Activated naive CD4-positive, alpha-beta T cell treated with anti-CD3 and anti-CD28 coated beads, Interleukin-2, amount 50 U/mL, for 24 hours (primary cell): ENCODE measurements around the gene FADS2.

Source experiments
- H3K27ac Mint-ChIP-seq: one replicate; pipeline ENCODE4 v1.8.0; 2021; ENCODE audit warnings: mild to moderate bottlenecking, mixed read lengths
- H3K27me3 Mint-ChIP-seq: one replicate; pipeline ENCODE4 v1.8.0; 2021; ENCODE audit warnings: mixed read lengths
- H3K36me3 Mint-ChIP-seq: one replicate; pipeline ENCODE4 v1.8.0; 2021; ENCODE audit warnings: mixed read lengths
- H3K4me1 Mint-ChIP-seq: one replicate; pipeline ENCODE4 v1.8.0; 2021; ENCODE audit warnings: mixed read lengths
- H3K4me3 Mint-ChIP-seq: one replicate; pipeline ENCODE4 v1.8.0; 2021; ENCODE audit warnings: mild to moderate bottlenecking, mixed read lengths
- H3K9me3 Mint-ChIP-seq: one replicate; pipeline ENCODE4 v1.8.0; 2021; ENCODE audit warnings: mixed read lengths

FADS2 gene

DNA sequence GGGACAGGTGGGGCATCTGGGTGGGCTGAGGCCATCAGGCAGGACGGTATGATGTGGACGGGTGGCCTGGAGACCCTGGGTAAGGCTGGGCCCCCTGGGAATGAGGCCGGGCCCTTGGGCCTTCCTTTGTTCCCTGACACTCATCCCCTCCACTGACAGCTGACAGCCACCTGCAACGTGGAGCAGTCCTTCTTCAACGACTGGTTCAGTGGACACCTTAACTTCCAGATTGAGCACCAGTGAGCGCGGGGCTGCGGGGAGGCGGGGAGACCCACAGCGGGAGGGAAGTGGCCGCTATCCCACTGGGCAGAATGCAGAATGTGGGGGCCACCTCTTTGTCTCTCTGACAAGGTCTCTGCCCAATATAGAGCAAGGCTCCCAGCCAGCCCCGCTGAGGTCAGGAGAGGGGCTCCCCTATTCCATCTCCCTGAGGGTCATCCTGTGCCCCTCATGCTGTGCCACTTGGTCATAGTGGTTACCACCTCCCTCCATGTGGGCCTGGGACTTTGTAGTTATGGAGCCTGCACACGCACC, 35.5 kb downstream of the FADS2 start:
- Mint-ChIP-seq H3K27me3 (no peaks in the 10 kb centered on the region), H3K9me3 (no peaks in the 10 kb centered on the region), H3K4me3 (no peak overlapping the region), H3K4me1 (no peaks in the 10 kb centered on the region), H3K36me3 (no peaks in the 10 kb centered on the region), H3K27ac (no peak overlapping the region)

DNA sequence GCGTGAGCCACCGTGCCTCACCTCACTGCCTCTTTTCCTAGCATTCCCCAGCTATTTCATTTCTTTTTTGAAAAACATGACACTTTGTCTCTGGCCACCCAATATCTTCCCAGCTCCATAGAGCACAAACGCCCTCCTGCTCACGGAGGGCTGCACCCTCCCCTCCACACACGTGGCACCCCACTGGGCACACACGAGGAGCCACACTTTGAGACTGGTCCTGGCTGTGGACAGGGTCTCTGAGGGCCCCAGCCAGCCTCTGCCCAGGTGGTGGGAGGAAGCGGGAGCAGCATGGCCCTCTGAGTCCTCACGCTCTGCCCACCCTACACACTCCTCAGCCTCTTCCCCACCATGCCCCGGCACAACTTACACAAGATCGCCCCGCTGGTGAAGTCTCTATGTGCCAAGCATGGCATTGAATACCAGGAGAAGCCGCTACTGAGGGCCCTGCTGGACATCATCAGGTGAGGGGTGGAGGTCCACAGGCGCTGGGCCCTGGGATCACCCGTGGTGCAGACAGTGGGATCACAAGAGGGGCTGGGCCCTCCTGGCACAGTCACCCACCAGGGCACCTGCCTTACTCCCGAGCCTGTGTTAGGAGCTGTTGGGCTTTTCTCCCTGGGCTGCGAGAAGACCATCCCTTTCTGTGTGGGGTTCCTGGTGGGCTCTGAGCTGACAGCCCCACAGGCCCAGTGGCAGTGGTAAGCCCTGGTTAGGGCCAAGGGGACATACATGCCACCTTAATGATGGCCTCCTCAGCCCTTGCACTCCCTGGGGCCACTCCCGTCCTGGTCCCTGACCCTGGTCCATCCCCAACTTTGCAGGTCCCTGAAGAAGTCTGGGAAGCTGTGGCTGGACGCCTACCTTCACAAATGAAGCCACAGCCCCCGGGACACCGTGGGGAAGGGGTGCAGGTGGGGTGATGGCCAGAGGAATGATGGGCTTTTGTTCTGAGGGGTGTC, 37.0 kb downstream of the FADS2 start:
- H3K4me3 Mint-ChIP-seq: no peak overlapping the region
- H3K9me3 Mint-ChIP-seq: no peaks in the 10 kb centered on the region
- H3K36me3 Mint-ChIP-seq: no peaks in the 10 kb centered on the region
- no peak overlapping the region for H3K27ac Mint-ChIP-seq
- H3K4me1 Mint-ChIP-seq: no peaks in the 10 kb centered on the region
- no peaks in the 10 kb centered on the region for H3K27me3 Mint-ChIP-seq

DNA sequence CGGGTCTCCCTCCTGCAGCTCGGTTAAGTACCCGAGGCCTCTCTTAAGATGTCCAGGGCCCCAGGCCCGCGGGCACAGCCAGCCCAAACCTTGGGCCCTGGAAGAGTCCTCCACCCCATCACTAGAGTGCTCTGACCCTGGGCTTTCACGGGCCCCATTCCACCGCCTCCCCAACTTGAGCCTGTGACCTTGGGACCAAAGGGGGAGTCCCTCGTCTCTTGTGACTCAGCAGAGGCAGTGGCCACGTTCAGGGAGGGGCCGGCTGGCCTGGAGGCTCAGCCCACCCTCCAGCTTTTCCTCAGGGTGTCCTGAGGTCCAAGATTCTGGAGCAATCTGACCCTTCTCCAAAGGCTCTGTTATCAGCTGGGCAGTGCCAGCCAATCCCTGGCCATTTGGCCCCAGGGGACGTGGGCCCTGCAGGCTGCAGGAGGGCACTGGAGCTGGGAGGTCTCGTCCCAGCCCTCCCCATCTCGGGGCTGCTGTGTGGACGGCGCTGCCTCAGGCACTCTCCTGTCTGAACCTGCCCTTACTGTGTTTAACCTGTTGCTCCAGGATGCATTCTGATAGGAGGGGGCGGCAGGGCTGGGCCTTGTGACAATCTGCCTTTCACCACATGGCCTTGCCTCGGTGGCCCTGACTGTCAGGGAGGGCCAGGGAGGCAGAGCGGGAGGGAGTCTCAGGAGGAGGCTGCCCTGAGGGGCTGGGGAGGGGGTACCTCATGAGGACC, 38.3 kb downstream of the FADS2 start:
- Mint-ChIP-seq H3K4me1 (peaks cover 4% of the 10 kb centered on the region), H3K9me3 (no peaks in the 10 kb centered on the region), H3K4me3 (no peak overlapping the region), H3K36me3 (no peaks in the 10 kb centered on the region), H3K27ac (no peak overlapping the region), H3K27me3 (no peaks in the 10 kb centered on the region)

DNA sequence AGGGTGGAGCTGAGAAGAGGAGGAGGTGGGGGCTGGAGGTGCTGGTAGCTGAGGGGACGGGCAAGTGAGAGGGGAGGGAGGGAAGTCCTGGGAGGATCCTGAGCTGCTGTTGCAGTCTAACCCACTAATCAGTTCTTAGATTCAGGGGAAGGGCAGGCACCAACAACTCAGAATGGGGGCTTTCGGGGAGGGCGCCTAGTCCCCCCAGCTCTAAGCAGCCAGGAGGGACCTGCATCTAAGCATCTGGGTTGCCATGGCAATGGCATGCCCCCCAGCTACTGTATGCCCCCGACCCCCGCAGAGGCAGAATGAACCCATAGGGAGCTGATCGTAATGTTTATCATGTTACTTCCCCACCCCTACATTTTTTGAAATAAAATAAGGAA, 38.9 kb downstream of the FADS2 start:
- H3K36me3 Mint-ChIP-seq: no peaks in the 10 kb centered on the region
- no peak overlapping the region for H3K27ac Mint-ChIP-seq
- H3K9me3 Mint-ChIP-seq: no peaks in the 10 kb centered on the region
- no peak overlapping the region for H3K4me3 Mint-ChIP-seq
- H3K27me3 Mint-ChIP-seq: no peaks in the 10 kb centered on the region
- peaks cover 4% of the 10 kb centered on the region for H3K4me1 Mint-ChIP-seq

DNA sequence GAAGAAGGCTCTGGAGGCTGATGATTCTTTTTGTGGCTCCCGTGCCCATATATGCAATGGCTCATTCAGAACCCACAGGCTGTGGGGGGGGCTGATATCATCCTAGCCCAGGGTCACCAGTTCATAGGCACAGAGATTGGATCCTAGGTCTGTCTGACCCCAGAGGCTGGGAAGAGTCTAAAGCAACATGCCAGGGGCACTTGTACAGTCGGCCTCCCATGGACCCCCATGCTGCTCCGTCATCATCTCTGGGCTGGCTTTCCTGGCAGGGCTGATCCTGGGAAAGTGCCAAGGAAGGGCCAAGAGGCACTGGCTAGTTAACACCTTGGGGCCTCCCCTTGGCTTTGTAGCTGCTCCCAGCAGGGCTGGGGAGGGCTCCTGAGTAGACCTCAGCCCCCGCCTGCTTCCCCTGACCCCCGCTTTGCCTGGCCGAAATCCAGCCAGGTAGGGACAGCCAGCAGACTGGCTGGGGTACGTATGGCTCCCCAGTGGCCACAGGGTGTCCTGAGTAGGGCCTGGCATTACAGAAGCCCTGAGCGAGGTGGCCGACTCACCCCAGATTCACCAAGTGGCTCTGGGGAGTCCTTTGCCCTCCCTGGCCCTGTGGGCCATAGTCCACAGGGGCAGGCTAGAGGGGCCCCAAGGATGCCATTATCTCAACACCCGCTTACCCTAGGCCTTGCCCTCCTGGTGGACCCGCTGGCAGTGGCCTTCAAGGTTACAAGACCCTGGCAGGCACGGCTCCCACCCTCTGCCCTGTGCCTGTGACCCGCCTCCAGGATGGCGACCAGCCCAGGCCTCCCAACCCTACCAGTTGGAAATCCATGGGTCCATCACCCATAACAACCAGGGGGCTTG, 40.7 kb downstream of the FADS2 start:
- H3K4me1 Mint-ChIP-seq: peaks cover 4% of the 10 kb centered on the region
- no peaks in the 10 kb centered on the region for H3K27me3 Mint-ChIP-seq
- no peaks in the 10 kb centered on the region for H3K36me3 Mint-ChIP-seq
- no peak overlapping the region for H3K27ac Mint-ChIP-seq
- no peak overlapping the region for H3K4me3 Mint-ChIP-seq
- no peaks in the 10 kb centered on the region for H3K9me3 Mint-ChIP-seq

DNA sequence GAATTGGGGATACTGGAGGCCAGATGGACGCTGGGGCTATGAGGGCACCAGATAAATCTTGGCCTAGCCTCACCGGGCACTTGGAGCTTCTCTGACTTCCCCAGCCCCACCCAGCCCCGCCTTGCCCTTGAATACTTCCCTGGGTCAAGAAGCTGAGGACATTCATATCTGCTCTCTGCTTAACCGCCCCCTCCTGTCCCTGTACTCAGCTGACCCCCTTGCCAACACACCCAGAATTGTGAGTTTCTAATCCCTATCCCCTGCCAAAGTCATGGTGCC, 41.3 kb downstream of the FADS2 start:
- Mint-ChIP-seq H3K27me3 (no peaks in the 10 kb centered on the region), H3K4me1 (peaks cover 4% of the 10 kb centered on the region), H3K27ac (no peak overlapping the region), H3K9me3 (no peaks in the 10 kb centered on the region), H3K4me3 (no peak overlapping the region), H3K36me3 (no peaks in the 10 kb centered on the region)

DNA sequence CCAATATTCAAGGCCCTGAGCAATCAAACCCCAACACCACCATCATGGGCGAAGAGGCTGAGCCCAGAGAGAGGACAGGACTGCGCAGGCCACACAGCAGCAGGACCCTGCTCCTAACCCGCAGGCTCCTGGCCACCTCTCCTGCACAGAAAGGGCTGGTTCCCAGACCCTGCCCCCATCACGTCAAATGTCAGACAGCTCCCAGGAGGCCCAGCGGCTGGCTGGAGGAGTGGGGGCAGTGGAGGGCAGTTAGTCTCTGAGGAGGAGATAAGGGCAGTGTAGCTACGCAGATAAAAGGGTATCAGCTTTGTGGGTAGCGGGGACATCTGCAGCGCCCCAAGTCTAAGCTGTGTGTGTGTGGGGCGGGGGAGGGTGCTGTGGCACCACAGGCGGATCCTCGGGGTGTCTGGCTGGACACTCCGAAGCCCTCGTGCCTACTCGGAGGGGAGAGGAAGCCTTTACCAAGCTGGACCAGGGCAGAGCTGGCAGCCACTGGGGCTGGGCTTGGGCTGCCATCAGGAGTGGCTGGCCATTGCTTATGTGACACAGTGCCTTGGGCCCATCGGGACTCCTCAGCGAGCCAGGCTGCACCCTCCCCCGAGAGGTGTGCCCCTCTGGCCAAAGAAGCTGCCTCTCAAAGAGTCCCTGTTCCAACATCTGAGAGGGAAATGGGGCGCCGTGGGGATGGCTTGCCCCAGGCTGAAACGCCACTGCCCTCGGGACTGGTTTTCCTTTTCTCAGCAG, 41.8 kb downstream of the FADS2 start:
- Mint-ChIP-seq H3K36me3 (no peaks in the 10 kb centered on the region), H3K27me3 (no peaks in the 10 kb centered on the region), H3K4me3 (no peak overlapping the region), H3K4me1 (peaks cover 4% of the 10 kb centered on the region), H3K27ac (no peak overlapping the region), H3K9me3 (no peaks in the 10 kb centered on the region)

DNA sequence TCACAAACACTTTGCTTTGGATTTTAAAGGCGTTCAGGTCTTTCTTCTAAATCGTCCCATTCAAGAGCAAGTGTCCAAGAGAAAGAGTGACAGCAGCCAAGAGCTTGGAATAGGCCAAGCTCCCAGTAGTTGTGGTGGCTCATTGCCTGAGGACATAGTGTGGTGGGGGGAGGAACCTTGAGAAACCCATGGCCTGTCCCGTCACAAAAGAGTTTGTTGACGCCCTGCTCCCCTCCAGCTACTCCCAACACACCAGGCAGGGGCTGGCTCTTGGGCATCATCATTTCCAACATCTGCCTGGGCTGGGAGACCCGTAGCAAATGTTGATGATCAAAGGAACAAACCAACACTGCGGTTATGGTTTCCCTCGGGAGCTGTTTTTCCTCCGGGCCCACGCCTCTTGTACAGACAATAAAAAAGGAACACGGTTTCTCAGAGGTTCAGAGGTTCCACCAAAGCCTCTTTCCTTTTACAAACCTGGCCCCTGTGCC, 42.5 kb downstream of the FADS2 start:
- Mint-ChIP-seq H3K9me3 (no peaks in the 10 kb centered on the region), H3K27me3 (no peaks in the 10 kb centered on the region), H3K4me3 (no peak overlapping the region), H3K27ac (no peak overlapping the region), H3K4me1 (peaks cover 4% of the 10 kb centered on the region), H3K36me3 (no peaks in the 10 kb centered on the region)

DNA sequence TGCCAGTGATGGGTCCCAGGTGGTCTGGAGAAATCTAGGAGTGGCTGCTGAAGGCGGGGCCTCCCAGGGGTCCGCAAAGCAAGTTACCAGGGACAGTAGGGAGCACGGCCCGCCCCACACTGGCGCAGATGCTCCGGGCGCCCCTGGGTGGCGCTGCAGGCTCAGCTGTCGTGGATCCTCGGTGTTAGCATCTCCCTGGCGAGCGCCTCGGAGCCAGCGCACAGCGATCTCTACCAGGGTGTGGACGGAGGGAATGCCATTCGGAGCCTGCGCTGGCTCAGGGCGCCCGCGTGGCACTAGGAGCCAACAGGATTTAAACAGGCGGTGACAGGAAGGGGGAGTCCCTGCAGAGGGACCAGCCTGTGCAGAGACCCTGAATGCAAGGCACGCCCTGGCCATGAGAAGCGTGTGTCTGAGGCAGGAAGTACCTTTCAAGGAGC, 43.1 kb downstream of the FADS2 start:
- no peaks in the 10 kb centered on the region for H3K36me3 Mint-ChIP-seq
- no peak overlapping the region for H3K27ac Mint-ChIP-seq
- no peaks in the 10 kb centered on the region for H3K9me3 Mint-ChIP-seq
- peaks cover 4% of the 10 kb centered on the region for H3K4me1 Mint-ChIP-seq
- no peak overlapping the region for H3K4me3 Mint-ChIP-seq
- no peaks in the 10 kb centered on the region for H3K27me3 Mint-ChIP-seq

DNA sequence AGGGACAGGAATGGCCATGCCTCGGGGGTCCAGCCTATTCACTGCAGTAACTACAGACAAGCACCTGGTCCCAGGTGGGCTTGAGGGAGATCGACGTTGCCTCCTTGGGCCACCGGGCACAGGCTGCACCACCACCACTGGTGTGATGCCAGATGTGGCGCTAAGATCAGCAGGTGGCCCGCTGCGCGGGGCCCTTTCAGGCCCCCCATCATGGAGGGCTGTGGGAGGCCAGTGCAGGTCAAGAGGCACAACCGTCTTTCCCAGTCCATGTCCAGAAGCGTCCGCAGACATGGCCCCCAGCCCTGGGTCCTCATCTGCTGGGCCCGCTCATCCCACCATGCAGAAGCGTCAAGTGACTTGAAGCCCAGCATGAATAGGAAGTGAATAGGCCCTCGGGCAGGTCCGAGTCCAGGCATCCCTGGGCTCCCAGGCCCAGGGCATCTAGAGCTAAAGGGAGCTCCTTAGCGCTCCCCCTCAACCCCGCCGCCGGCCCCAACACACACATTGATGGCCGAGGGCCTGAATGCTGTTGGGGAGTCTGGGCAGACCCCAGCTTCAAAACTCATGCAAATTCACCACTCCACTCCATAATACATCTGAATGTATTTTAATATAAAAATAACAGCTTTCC, 45.0 kb downstream of the FADS2 start:
- Mint-ChIP-seq H3K9me3 (no peaks in the 10 kb centered on the region), H3K4me3 (no peak overlapping the region), H3K27me3 (no peaks in the 10 kb centered on the region), H3K4me1 (peaks cover 4% of the 10 kb centered on the region), H3K27ac (no peak overlapping the region), H3K36me3 (no peaks in the 10 kb centered on the region)

DNA sequence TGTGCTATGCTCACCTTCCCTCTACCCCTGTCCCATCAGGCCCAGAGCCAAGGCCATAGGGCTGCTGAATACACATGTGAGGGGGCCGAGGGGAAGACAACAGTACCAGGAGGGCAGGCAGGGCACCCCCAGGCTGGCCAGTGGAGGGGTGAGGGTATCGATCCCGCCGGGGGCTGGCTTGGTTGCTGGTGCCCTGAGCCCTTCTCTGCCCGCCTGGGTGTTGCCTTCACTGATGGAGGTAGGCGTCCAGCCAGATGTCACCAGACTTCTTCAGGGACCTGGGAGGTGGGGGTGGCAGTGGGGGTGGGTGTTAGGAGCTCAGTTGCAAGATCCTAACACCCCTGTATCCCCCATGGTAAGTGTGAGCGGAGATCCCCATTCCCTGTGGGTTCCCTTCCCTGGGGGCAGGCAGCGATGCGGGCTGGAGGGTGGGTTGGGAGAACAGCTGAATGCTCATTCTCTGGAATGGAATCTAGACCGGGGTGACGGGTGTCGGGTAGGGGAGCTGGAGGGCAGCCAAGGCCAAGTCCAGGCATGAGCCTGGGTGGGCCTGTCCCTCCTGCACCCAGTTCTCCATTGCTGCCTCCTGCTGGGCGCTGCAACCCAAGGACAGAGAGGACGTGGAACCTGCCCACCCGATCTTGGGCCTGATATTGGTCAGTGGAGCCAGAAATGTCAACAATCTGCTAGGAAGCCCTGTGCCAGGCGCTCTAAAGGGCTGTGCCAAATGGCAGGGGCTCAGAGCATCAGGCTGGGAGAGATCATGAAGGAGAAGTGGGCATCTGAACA, 45.7 kb downstream of the FADS2 start:
- Mint-ChIP-seq H3K4me1 (peaks cover 4% of the 10 kb centered on the region), H3K36me3 (no peaks in the 10 kb centered on the region), H3K27me3 (no peaks in the 10 kb centered on the region), H3K9me3 (no peaks in the 10 kb centered on the region), H3K4me3 (no peak overlapping the region), H3K27ac (no peak overlapping the region)

DNA sequence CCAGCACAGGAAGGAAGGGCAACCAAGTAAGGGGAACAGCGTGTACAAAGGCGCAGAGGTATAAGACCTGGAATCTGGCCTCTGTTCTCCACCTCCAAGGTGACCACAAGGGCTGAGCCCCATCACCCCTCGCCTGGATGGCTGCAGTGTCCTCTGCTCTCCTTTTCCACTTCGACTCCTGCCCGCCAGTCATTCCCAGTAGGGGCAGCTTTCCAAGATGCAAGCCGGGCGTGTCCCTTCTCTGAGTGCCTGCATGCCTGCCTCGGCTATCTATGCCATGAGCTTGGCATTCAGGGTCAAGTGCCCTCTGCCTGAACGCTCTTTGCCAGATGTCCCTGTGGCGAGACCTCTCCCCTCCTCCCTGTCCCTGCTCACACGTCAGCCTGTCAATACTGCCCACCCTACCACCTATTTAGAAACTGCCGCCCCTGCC, 46.3 kb downstream of the FADS2 start:
- H3K9me3 Mint-ChIP-seq: no peaks in the 10 kb centered on the region
- H3K27ac Mint-ChIP-seq: no peak overlapping the region
- H3K4me3 Mint-ChIP-seq: no peak overlapping the region
- no peaks in the 10 kb centered on the region for H3K36me3 Mint-ChIP-seq
- H3K27me3 Mint-ChIP-seq: no peaks in the 10 kb centered on the region
- H3K4me1 Mint-ChIP-seq: peaks cover 4% of the 10 kb centered on the region

DNA sequence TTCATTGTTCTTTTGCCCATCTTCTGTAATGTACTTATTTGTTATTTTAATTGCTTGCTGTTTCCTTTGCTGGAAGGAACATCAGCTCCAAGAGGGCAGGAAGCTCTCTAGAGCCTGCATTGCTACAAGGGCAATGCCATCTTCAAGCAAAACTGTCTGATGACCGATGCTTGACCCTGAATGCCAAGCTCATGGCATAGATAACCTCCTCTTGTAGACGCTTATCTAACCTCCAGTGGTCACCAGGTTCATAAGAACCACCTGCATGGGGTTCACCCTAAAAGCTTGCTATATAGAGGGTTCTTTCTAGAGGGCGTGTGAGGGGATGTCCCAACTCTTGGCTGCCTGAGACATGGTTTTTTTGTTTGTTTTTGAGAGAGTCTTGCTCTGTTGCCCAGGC, 46.8 kb downstream of the FADS2 start:
- Mint-ChIP-seq H3K4me3 (no peak overlapping the region), H3K27ac (no peak overlapping the region), H3K27me3 (no peaks in the 10 kb centered on the region), H3K9me3 (no peaks in the 10 kb centered on the region), H3K4me1 (peaks cover 4% of the 10 kb centered on the region), H3K36me3 (no peaks in the 10 kb centered on the region)

DNA sequence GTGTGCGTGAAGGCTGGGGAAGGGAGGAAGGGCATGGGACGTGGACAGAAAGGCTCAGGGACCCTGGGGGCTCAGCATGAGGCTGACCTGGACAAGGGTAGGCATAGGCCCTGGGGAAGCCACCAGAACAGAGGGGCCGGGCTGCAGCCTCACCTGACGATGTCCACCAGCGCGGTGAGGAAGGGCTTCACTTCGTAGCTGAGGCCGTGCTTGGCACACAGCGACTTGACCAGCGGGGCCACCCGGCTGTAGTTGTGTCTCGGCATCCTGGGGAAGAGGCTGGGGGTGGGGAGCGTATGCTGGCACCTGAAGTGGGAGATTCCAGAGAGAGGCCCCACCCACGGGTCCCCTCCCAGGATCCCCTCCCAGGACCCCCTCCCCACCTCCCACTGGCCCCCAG, 47.6 kb downstream of the FADS2 start:
- Mint-ChIP-seq H3K27me3 (no peaks in the 10 kb centered on the region), H3K4me3 (no peak overlapping the region), H3K27ac (no peak overlapping the region), H3K36me3 (no peaks in the 10 kb centered on the region), H3K9me3 (no peaks in the 10 kb centered on the region), H3K4me1 (peaks cover 4% of the 10 kb centered on the region)
